Testis (tissue), 2 donors: ENCODE data around the gene TRIOBP.
"Not testable (repeated sequence)": the region's sequence is repeated elsewhere in the genome, so short reads cannot be mapped to it uniquely, and the experiment has no call there.

Experiments
- POLR2A ChIP-seq: fragments of 450-650 bp; IDR thresholded peaks from one replicate; pipeline ENCODE4 v1.6.1; 2017; ENCODE audit warnings: antibody characterized with exemption, mild to moderate bottlenecking, moderate library complexity
- TF ChIP-seq, protein P1 (sequence below), 3 experiments: fragments of 450-650 bp in 2 of 3; fragments of 200-600 bp in 1 of 3; sonication (generic) in 1 of 3; IDR thresholded peaks; one replicate each; pipeline ENCODE4 v1.5.1; 2016 to 2019; ENCODE audit warnings: antibody characterized with exemption in 3 of 3, mild to moderate bottlenecking in 2 of 3, moderate library complexity in 1 of 3

GRCh38 chr22:37799979-37800378, 103.1 kb downstream of the TRIOBP start:
- TF ChIP-seq, protein P1, sequence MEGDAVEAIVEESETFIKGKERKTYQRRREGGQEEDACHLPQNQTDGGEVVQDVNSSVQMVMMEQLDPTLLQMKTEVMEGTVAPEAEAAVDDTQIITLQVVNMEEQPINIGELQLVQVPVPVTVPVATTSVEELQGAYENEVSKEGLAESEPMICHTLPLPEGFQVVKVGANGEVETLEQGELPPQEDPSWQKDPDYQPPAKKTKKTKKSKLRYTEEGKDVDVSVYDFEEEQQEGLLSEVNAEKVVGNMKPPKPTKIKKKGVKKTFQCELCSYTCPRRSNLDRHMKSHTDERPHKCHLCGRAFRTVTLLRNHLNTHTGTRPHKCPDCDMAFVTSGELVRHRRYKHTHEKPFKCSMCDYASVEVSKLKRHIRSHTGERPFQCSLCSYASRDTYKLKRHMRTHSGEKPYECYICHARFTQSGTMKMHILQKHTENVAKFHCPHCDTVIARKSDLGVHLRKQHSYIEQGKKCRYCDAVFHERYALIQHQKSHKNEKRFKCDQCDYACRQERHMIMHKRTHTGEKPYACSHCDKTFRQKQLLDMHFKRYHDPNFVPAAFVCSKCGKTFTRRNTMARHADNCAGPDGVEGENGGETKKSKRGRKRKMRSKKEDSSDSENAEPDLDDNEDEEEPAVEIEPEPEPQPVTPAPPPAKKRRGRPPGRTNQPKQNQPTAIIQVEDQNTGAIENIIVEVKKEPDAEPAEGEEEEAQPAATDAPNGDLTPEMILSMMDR (IDR thresholded peaks at IDR 0.05), result not testable (repeated sequence)
- TF ChIP-seq POLR2A, result not testable (repeated sequence)
